Prostate gland (tissue), 2 donors: ENCODE measurements around the gene OTULINL. TPM values are rescaled to one million over a fixed set of nuclear protein-coding genes. Genes with fewer than 3 reads are reported as not detected.

Experiments used
- DNase-seq: peaks from one replicate; pipeline ENCODE4 v3.0.0-alpha.2; 2019; ENCODE audit warnings: low spot score
- H3K27ac ChIP-seq, 2 donors: fragments of 200-600 bp; sonication (generic); 2 replicates each; pipeline ENCODE4 v1.5.1; 2017 to 2019
- H3K27me3 ChIP-seq: fragments of 200-600 bp; sonication (generic); replicated peaks from 2 replicates; pipeline ENCODE4 v1.5.1; 2019; ENCODE audit not compliant: insufficient read depth
- H3K36me3 ChIP-seq, 2 donors: fragments of 200-600 bp; sonication (generic); 1 replicate in 1 of 2; 2 replicates in 1 of 2; pipeline versions ENCODE4 v1.5.1 to v1.8.1; 2017 to 2019
- H3K4me1 ChIP-seq: fragments of 200-600 bp; sonication (generic); replicated peaks from 2 replicates; pipeline ENCODE4 v1.5.1; 2019
- H3K4me3 ChIP-seq, 2 donors: fragments of 200-600 bp; sonication (generic); 2 replicates each; pipeline ENCODE4 v1.5.1; 2017 to 2019
- H3K9me3 ChIP-seq: fragments of 200-600 bp; sonication (generic); 2 replicates; pipeline ENCODE4 v1.5.1; 2017
- CTCF ChIP-seq, 4 experiments: fragments of 200-600 bp in 2 of 4; fragments of 450-650 bp in 2 of 4; sonication (generic) in 2 of 4; IDR thresholded peaks; 1 replicate in 3 of 4; 2 replicates in 1 of 4; pipeline ENCODE4 v1.5.1; 2016 to 2019; ENCODE audit warnings: antibody characterized with exemption in 4 of 4, mild to moderate bottlenecking in 2 of 4, moderate library complexity in 2 of 4
- POLR2A ChIP-seq: fragments of 450-650 bp; IDR thresholded peaks from one replicate; pipeline ENCODE4 v1.6.1; 2016; ENCODE audit warnings: antibody characterized with exemption, mild to moderate bottlenecking
- POLR2AphosphoS5 ChIP-seq: sonication (generic); formaldehyde crosslinking; IDR thresholded peaks from one replicate; pipeline ENCODE4 v1.6.1; 2017; ENCODE audit warnings: antibody characterized with exemption
- WGBS: methylation state at CpG from one replicate; pipeline ENCODE4 v1.1.5; 2018; 5-methylcytosine and 5-hydroxymethylcytosine counted together
- intact Hi-C: fragments of 100-400 bp; cut with DNase I; formaldehyde crosslinking; loops from one replicate; pipeline ENCODE4 v1.14.2; 2022
- total RNA-seq, 2 donors: library from RNA; depleted of rRNA; stranded (reverse); fragments of >200 nt; gene quantifications; one replicate each; pipeline ENCODE4 v1.1.0, GENCODE V29; 2016

Gene OTULINL
- total RNA-seq, 2 donors from 2014 or later: 12.4 to 20.6 TPM

GRCh38 chr5:14617441-14617840 is 35.8 kb downstream of the OTULINL start:
- intact Hi-C loops: no loop called here
- Histone ChIP-seq H3K36me3 (no peaks in the 10 kb centered on the region), H3K9me3 (no peaks in the 10 kb centered on the region), H3K4me1 (no peaks in the 10 kb centered on the region), H3K27ac (no peak overlapping the region), H3K27me3 (no peaks in the 10 kb centered on the region), H3K4me3 (no peak overlapping the region)
- 87% methylated on average over 4 of the region's 4 CpGs for WGBS
- DNase-seq: no peak
- TF ChIP-seq CTCF (IDR thresholded peaks at IDR 0.05) (no peak), POLR2AphosphoS5 (no peak), POLR2A (no peak)

- H3K4me3 ChIP-seq: no peak overlapping the region
- no peaks in the 10 kb centered on the region for H3K27me3 ChIP-seq
- no peaks in the 10 kb centered on the region for H3K4me1 ChIP-seq
- no peak for TF ChIP-seq POLR2A
- no peak for TF ChIP-seq POLR2AphosphoS5
- no peak for TF ChIP-seq CTCF (IDR thresholded peaks at IDR 0.05)
- intact Hi-C loops: no loop called here
- H3K36me3 ChIP-seq: no peaks in the 10 kb centered on the region
- no peak overlapping the region for H3K27ac ChIP-seq
- H3K9me3 ChIP-seq: no peaks in the 10 kb centered on the region
- DNase-seq: no peak
Measured at GRCh38 chr5:14627270-14627669, 45.7 kb downstream of the OTULINL start.

GRCh38 chr5:14628346-14628745 is 46.8 kb downstream of the OTULINL start:
- 9% methylated on average over 3 of the region's 3 CpGs for WGBS
- TF ChIP-seq CTCF (IDR thresholded peaks at IDR 0.05): no peak
- TF ChIP-seq POLR2A: no peak
- no peak for TF ChIP-seq POLR2AphosphoS5
- DNase-seq: peak; percentile 24
- Histone ChIP-seq H3K36me3 (no peaks in the 10 kb centered on the region), H3K4me3 (no peak overlapping the region), H3K27ac (no peak overlapping the region), H3K27me3 (no peaks in the 10 kb centered on the region), H3K9me3 (no peaks in the 10 kb centered on the region), H3K4me1 (no peaks in the 10 kb centered on the region)
- intact Hi-C loops: no loop called here

- H3K36me3 ChIP-seq: no peaks in the 10 kb centered on the region
- intact Hi-C loops: no loop called here
- H3K4me3 ChIP-seq: no peak overlapping the region
- DNase-seq: no peak
- H3K27ac ChIP-seq: no peak overlapping the region
- H3K4me1 ChIP-seq: no peaks in the 10 kb centered on the region
- no peaks in the 10 kb centered on the region for H3K27me3 ChIP-seq
- H3K9me3 ChIP-seq: no peaks in the 10 kb centered on the region
- TF ChIP-seq POLR2AphosphoS5 (no peak), CTCF (IDR thresholded peaks at IDR 0.05) (no peak), POLR2A (no peak)
- WGBS: 90% methylated on average over 2 of the region's 2 CpGs
Measured at GRCh38 chr5:14630671-14631070, 49.1 kb downstream of the OTULINL start.

GRCh38 chr5:14635656-14636055 is 54.1 kb downstream of the OTULINL start:
- no peak overlapping the region for H3K4me3 ChIP-seq
- TF ChIP-seq POLR2AphosphoS5 (no peak), CTCF (IDR thresholded peaks at IDR 0.05) (no peak), POLR2A (no peak)
- DNase-seq: no peak
- no peaks in the 10 kb centered on the region for H3K27me3 ChIP-seq
- H3K4me1 ChIP-seq: no peaks in the 10 kb centered on the region
- no peaks in the 10 kb centered on the region for H3K9me3 ChIP-seq
- no peak overlapping the region for H3K27ac ChIP-seq
- 87% methylated on average over 2 of the region's 2 CpGs for WGBS
- H3K36me3 ChIP-seq: no peaks in the 10 kb centered on the region
- intact Hi-C loops: no loop called here
